Neuron (in vitro differentiated cells): ENCODE data around the gene DLGAP1.
"Not testable (repeated sequence)": the region's sequence is repeated elsewhere in the genome, so short reads cannot be mapped to it uniquely, and the experiment has no call there.

Source experiments
- H2AFZ ChIP-seq: one replicate; pipeline ENCODE4 v1.6.1; 2013; ENCODE audit warnings: low read depth, mild to moderate bottlenecking, inconsistent platforms, low read length, moderate library complexity
- H3K27me3 ChIP-seq: one replicate; pipeline ENCODE4 v1.6.1; 2013; ENCODE audit warnings: low read length; ENCODE audit not compliant: insufficient read depth
- H3K36me3 ChIP-seq: one replicate; pipeline ENCODE4 v1.6.1; 2013; ENCODE audit warnings: low read length; ENCODE audit not compliant: insufficient read depth
- H3K4me1 ChIP-seq: one replicate; pipeline ENCODE4 v1.6.1; 2013; ENCODE audit warnings: low read length; ENCODE audit not compliant: insufficient read depth
- H3K4me3 ChIP-seq: 2 replicates; pipeline ENCODE4 v1.5.1; 2013; ENCODE audit warnings: mild to moderate bottlenecking, low read length, moderate library complexity
- H3K9me3 ChIP-seq: one replicate; pipeline ENCODE4 v1.6.1; 2013; ENCODE audit warnings: low read length

Gene DLGAP1

DNA sequence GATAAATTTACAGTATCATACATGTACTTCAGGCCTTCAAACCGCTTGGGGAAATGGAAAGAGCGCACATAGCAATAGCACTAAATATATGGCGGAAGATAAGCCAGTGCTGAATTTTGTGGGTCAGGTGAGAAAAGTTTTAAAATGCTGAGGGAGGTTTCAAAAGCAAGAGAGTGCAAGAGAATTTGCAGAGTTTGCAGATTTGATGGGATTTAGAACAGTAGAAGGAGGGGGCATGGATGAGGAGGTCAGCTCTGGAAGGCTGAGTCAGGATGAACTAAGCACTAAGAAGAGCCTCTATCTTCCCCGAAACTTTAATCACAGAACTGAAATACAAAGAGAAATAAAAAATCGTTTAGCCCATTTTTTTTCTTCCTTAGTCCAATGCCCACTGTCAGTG lies 145.9 kb downstream of the DLGAP1 start:
- Histone ChIP-seq H3K9me3 (no peaks in the 10 kb centered on the region), H3K27me3 (no peaks in the 10 kb centered on the region), H3K4me3 (no peak overlapping the region), H3K36me3 (no peaks in the 10 kb centered on the region), H3K4me1 (peaks cover 10% of the 10 kb centered on the region), H2AFZ (no peak overlapping the region)

DNA sequence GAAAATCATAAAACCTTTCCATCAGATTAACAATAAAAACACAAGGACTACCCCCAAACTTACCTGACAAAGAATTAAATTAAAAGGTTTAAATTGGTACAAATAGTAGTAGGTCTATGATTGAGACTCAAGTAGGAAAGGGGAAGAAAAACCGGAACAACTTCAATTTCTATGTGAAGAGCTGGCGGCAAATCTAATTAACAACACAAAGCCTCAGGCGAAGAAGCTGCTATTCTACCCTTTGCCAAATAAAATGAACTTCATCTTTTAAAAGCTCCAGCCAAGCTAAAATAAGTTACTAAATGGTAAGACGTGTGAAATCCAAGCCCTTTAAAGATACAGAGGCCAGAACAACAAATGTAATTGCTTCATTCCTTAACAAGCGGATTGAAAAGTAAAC lies 146.5 kb downstream of the DLGAP1 start:
- Histone ChIP-seq H2AFZ (no peak overlapping the region), H3K9me3 (no peaks in the 10 kb centered on the region), H3K4me3 (no peak overlapping the region), H3K36me3 (no peaks in the 10 kb centered on the region), H3K4me1 (peaks cover 10% of the 10 kb centered on the region), H3K27me3 (no peaks in the 10 kb centered on the region)

- no peak overlapping the region for H3K4me3 ChIP-seq
- H3K27me3 ChIP-seq, result no peaks in the 10 kb centered on the region
- no peak overlapping the region for H2AFZ ChIP-seq
- no peaks in the 10 kb centered on the region for H3K4me1 ChIP-seq
- no peaks in the 10 kb centered on the region for H3K36me3 ChIP-seq
- no peaks in the 10 kb centered on the region for H3K9me3 ChIP-seq
These were observed 155.7 kb downstream of the DLGAP1 start for GRCh38 chr18:4299395-4299794.

GRCh38 chr18:4293337-4293736 lies 161.8 kb downstream of the DLGAP1 start:
- Histone ChIP-seq H3K36me3 (no peaks in the 10 kb centered on the region), H2AFZ (no peak overlapping the region), H3K9me3 (no peaks in the 10 kb centered on the region), H3K4me1 (no peaks in the 10 kb centered on the region), H3K4me3 (no peak overlapping the region), H3K27me3 (no peaks in the 10 kb centered on the region)

- H2AFZ ChIP-seq, result no peak overlapping the region
These were observed 162.4 kb downstream of the DLGAP1 start for GRCh38 chr18:4292696-4293095.

DNA sequence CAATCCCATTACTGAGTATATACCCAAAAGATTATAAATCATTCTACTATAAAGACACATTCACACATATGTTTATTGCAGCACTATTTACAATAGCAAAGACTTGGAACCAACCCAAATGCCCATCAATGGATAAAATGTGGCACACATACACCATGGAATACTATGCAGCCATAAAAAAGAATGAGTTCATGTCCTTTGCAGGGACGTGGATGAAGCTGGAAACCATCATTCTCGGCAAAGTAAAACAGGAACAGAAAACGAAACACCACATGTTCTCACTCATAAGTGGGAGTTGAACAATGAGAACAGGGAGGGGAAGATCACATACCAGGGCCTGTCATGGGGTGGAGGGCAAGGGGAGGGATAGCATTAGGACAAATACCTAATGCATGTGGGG lies 167.8 kb downstream of the DLGAP1 start:
- not testable (repeated sequence) for H2AFZ ChIP-seq, H3K4me3 ChIP-seq, H3K9me3 ChIP-seq, H3K36me3 ChIP-seq, H3K27me3 ChIP-seq
- peaks cover 12% of the 10 kb centered on the region for H3K4me1 ChIP-seq

More at GRCh38 chr18:4292696-4293095, 162.4 kb downstream of the DLGAP1 start:
- H3K9me3 ChIP-seq, result no peaks in the 10 kb centered on the region
- H3K4me1 ChIP-seq, result no peaks in the 10 kb centered on the region
- no peak overlapping the region for H3K4me3 ChIP-seq
- H3K27me3 ChIP-seq, result no peaks in the 10 kb centered on the region
- no peaks in the 10 kb centered on the region for H3K36me3 ChIP-seq

DNA sequence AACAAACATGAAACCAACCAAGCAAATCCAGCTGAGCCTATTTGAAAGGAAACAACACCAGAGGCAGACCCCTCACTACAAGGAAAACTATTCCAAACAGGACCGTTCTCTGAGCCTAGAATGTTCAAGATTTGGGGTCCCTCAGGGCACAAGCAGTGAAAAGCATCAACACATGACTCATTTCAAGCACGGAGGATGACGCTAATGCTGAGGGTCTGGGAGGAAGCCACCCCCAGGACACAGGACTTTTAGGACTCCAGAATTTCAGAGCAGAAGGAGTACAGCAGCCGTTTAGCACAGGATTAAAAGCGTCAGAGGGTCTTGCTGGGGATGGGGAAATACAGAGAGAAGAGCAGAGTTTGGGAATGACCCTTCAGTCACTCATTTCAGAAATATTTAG lies 168.9 kb downstream of the DLGAP1 start:
- peaks cover 12% of the 10 kb centered on the region for H3K4me1 ChIP-seq
- no peak overlapping the region for H3K4me3 ChIP-seq
- no peaks in the 10 kb centered on the region for H3K36me3 ChIP-seq
- no peak overlapping the region for H2AFZ ChIP-seq
- H3K9me3 ChIP-seq, result no peaks in the 10 kb centered on the region
- no peaks in the 10 kb centered on the region for H3K27me3 ChIP-seq

DNA sequence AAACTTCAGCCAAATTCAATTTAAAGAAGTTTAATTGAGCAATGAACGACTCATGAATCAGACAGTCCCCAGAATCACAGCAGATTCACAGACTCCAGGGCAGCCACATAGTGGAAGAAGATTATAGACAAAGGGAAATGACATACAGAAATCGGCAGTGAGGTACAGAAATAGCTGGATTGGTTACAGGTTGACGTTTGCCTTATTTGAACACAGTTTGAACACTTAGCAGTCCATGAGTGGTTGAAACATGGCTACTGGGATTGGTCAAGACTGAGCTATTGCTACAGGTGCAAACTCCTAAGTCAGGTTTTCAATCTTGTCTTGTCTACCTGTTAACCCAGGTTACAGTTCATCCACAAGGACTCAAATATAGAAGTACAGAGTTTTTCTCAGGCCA lies 169.6 kb downstream of the DLGAP1 start:
- peaks cover 12% of the 10 kb centered on the region for H3K4me1 ChIP-seq
- no peak overlapping the region for H2AFZ ChIP-seq
- H3K36me3 ChIP-seq, result no peaks in the 10 kb centered on the region
- no peaks in the 10 kb centered on the region for H3K9me3 ChIP-seq
- H3K4me3 ChIP-seq, result no peak overlapping the region
- H3K27me3 ChIP-seq, result no peaks in the 10 kb centered on the region

DNA sequence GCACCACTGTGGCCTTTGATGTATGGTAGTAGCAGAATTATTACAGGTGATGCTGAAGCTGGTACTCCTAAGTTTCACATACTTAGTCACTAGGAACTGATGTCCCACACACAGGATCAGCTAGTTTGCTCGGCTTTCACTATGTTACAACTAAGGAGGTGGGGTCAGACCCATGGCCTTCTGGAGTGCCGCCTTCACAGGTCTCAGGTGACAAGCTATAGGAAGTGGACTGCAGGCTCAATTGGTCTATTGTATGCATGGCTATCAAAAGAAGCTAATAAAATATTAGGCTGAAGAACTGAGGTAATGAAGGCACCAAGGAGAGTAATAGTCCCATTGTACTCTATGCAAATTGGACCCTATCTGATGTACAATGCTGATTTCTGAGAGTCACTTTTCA lies 170.6 kb downstream of the DLGAP1 start:
- Histone ChIP-seq H3K9me3 (no peaks in the 10 kb centered on the region), H3K27me3 (no peaks in the 10 kb centered on the region), H2AFZ (no peak overlapping the region), H3K4me3 (no peak overlapping the region), H3K36me3 (no peaks in the 10 kb centered on the region), H3K4me1 (peaks cover 12% of the 10 kb centered on the region)

- Histone ChIP-seq H2AFZ (no peak overlapping the region), H3K4me1 (peaks cover 12% of the 10 kb centered on the region), H3K36me3 (no peaks in the 10 kb centered on the region), H3K27me3 (no peaks in the 10 kb centered on the region), H3K4me3 (no peak overlapping the region), H3K9me3 (no peaks in the 10 kb centered on the region)
These were observed 171.3 kb downstream of the DLGAP1 start for GRCh38 chr18:4283746-4284291.

DNA sequence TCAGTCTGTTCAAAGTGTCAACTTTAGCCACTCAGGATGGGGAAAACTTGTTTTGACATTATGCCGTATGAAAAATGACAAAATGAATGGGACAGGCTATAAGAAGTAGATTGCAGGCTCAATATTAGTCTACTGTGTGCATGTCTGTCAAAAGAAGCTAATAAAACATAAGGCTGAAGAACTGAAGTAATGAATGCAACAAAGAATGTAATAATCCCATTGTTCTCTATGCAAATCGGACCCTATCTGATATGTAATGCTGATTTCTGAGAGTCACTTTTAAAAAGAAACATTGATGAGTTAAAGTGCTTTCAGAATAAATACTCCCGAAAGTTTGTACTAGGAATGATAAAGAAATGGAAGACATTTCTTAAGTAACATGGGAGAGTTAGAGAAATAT lies 172.2 kb downstream of the DLGAP1 start:
- no peaks in the 10 kb centered on the region for H3K36me3 ChIP-seq
- H3K4me3 ChIP-seq, result no peak overlapping the region
- H3K4me1 ChIP-seq, result peaks cover 12% of the 10 kb centered on the region
- H3K9me3 ChIP-seq, result no peaks in the 10 kb centered on the region
- H2AFZ ChIP-seq, result no peak overlapping the region
- H3K27me3 ChIP-seq, result no peaks in the 10 kb centered on the region

DNA sequence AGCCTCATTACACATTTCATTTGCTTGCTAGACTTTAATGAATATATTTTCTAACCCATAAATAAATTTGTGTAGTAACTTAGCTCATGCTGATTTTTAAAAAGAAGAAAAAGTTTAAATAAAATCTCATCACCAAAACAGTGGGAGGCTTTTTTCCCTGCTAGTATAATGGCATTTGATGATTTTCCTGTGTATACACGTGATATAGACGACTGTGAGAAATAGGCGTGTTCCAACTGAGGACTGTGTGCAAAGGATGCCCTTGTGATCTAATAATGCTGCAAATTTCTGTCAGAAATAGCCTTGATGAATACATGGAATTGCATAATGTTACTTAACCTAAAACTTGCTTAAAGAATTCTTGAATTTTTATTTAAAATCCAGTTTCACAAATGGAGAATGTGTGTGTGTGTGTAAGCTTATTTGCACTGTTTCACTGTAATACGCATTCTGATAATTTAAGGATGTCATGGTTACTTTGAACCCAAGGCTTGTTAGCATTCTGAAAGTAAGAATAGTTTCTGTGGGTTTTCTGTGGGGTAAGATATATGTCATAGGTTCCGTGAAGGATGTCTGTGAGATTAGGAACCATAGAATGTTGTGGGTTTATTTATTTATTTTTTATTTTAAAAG lies 178.0 kb downstream of the DLGAP1 start:
- H3K9me3 ChIP-seq, result no peaks in the 10 kb centered on the region
- no peaks in the 10 kb centered on the region for H3K36me3 ChIP-seq
- H3K4me1 ChIP-seq, result no peaks in the 10 kb centered on the region
- no peak overlapping the region for H3K4me3 ChIP-seq
- no peaks in the 10 kb centered on the region for H3K27me3 ChIP-seq
- H2AFZ ChIP-seq, result no peak overlapping the region

DNA sequence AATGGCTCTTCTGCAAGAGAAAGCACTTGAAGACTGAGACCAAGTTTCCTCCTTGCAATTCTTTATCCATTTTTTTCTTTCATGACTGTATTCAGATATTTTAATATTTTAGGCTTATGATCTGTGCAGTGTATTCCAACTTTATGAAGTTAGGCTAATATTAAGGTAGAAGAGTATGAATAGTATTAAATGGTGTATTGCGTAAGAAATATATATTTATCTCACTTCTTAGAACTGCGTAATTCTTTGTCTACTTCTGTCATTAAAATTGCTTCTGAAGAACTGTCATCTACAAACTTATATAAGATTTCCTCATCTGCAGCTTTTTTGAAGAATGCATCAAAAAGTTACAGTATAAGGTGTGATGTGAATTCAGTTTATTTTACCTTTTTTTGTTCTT lies 183.2 kb downstream of the DLGAP1 start:
- H3K9me3 ChIP-seq, result no peaks in the 10 kb centered on the region
- no peaks in the 10 kb centered on the region for H3K36me3 ChIP-seq
- H3K4me3 ChIP-seq, result no peak overlapping the region
- no peaks in the 10 kb centered on the region for H3K27me3 ChIP-seq
- no peaks in the 10 kb centered on the region for H3K4me1 ChIP-seq
- no peak overlapping the region for H2AFZ ChIP-seq

GRCh38 chr18:4270988-4271387 lies 184.1 kb downstream of the DLGAP1 start:
- Histone ChIP-seq H3K27me3 (no peaks in the 10 kb centered on the region), H2AFZ (no peak overlapping the region), H3K4me3 (no peak overlapping the region), H3K4me1 (no peaks in the 10 kb centered on the region), H3K9me3 (no peaks in the 10 kb centered on the region), H3K36me3 (no peaks in the 10 kb centered on the region)
